Tibial nerve (tissue), 4 donors: Measurements from ENCODE around the gene EDDM13.

Experiments used
- EP300 ChIP-seq, 2 donors: sonication (generic); formaldehyde crosslinking; IDR thresholded peaks; one replicate each; pipeline ENCODE4 v1.6.1; 2017; ENCODE audit warnings: antibody characterized with exemption in 2 of 2, mild to moderate bottlenecking in 1 of 2
- POLR2A ChIP-seq, 2 donors: fragments of 450-650 bp; IDR thresholded peaks; one replicate each; pipeline ENCODE4 v1.6.1; 2017; ENCODE audit warnings: antibody characterized with exemption in 2 of 2, mild to moderate bottlenecking in 2 of 2, moderate library complexity in 2 of 2
- TF ChIP-seq, protein P1 (sequence below), 5 experiments: fragments of 200-600 bp in 3 of 5; fragments of 450-650 bp in 2 of 5; sonication (generic) in 3 of 5; IDR thresholded peaks; one replicate each; pipeline ENCODE4 v1.5.1; 2016 to 2019; ENCODE audit warnings: antibody characterized with exemption in 5 of 5, mild to moderate bottlenecking in 3 of 5, moderate library complexity in 2 of 5

DNA sequence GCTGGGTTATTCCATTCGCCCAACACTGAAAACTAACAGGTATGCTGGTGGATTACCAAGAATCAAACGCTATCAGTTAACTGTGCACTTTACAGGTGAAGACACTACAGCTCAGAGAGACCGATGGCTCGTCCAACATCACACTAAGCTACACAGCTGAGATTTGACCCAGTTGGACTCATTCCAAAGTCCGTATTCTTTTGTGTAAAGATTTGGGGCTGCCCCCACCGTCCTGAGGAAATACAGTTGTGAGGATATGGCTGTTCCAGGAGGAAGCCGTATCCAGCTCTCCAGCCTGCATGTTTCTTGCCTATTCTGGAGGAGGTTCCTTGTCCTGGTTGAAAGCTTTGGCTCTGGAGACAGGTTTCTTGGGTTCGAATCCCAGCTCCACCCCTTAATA, 37.9 kb downstream of the EDDM13 start:
- TF ChIP-seq, protein P1, sequence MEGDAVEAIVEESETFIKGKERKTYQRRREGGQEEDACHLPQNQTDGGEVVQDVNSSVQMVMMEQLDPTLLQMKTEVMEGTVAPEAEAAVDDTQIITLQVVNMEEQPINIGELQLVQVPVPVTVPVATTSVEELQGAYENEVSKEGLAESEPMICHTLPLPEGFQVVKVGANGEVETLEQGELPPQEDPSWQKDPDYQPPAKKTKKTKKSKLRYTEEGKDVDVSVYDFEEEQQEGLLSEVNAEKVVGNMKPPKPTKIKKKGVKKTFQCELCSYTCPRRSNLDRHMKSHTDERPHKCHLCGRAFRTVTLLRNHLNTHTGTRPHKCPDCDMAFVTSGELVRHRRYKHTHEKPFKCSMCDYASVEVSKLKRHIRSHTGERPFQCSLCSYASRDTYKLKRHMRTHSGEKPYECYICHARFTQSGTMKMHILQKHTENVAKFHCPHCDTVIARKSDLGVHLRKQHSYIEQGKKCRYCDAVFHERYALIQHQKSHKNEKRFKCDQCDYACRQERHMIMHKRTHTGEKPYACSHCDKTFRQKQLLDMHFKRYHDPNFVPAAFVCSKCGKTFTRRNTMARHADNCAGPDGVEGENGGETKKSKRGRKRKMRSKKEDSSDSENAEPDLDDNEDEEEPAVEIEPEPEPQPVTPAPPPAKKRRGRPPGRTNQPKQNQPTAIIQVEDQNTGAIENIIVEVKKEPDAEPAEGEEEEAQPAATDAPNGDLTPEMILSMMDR (IDR thresholded peaks at IDR 0.05): no peak
- TF ChIP-seq EP300 (IDR thresholded peaks at IDR 0.05) (no peak), POLR2A (IDR thresholded peaks at IDR 0.05) (no peak)
